Neural cell (in vitro differentiated cells): Measurements from ENCODE around the gene FAM117B. TPM values are rescaled to one million over a fixed set of nuclear protein-coding genes. Genes with fewer than 3 reads are reported as not detected.

Experiments
- H2AFZ ChIP-seq: fragments of 200-600, 300-800 bp; sonication (generic), shearing (Covaris generic); 2 replicates; pipeline ENCODE4 v1.6.0; 2014; ENCODE audit warnings: low read depth, mild to moderate bottlenecking, antibody characterized with exemption, low read length, moderate library complexity
- H3F3A ChIP-seq: fragments of 200-600 bp; shearing (Covaris generic); 2 replicates; pipeline ENCODE4 v1.6.1; 2016; ENCODE audit warnings: mild to moderate bottlenecking, moderate library complexity, mixed read lengths, antibody characterized with exemption, low read length; ENCODE audit not compliant: insufficient read depth, poor library complexity, severe bottlenecking
- H3K27ac ChIP-seq: fragments of 200-600, 300-800 bp; sonication (generic), shearing (Covaris generic); 2 replicates; pipeline ENCODE4 v1.5.1; 2014; ENCODE audit warnings: mild to moderate bottlenecking, low read length, moderate library complexity
- H3K27me3 ChIP-seq: fragments of 300-800, 200-600 bp; sonication (generic), shearing (Covaris generic); 2 replicates; pipeline ENCODE4 v1.6.0; 2014; ENCODE audit warnings: mild to moderate bottlenecking, low read depth, low read length, moderate library complexity; ENCODE audit not compliant: insufficient read depth
- H3K36me3 ChIP-seq: fragments of 300-800, 200-600 bp; sonication (generic), shearing (Covaris generic); 2 replicates; pipeline ENCODE4 v1.5.1; 2014; ENCODE audit warnings: mild to moderate bottlenecking, antibody characterized with exemption, low read length, moderate library complexity; ENCODE audit not compliant: insufficient read depth
- H3K4me2 ChIP-seq: fragments of 300-800, 200-600 bp; sonication (generic), shearing (Covaris generic); 2 replicates; pipeline ENCODE4 v1.6.0; 2014; ENCODE audit warnings: mild to moderate bottlenecking, low read length
- H3K4me3 ChIP-seq: fragments of 300-800, 200-600 bp; sonication (generic), shearing (Covaris generic); 2 replicates; pipeline ENCODE4 v1.5.1; 2014; ENCODE audit warnings: mild to moderate bottlenecking, low read length, moderate library complexity
- H3K79me2 ChIP-seq: fragments of 200-600 bp; shearing (Covaris generic); replicated peaks from 2 replicates; pipeline ENCODE4 v1.6.0; 2014; ENCODE audit warnings: mild to moderate bottlenecking, low read length, moderate library complexity; ENCODE audit not compliant: insufficient read depth
- H3K9ac ChIP-seq: fragments of 300-800, 200-600 bp; sonication (generic), shearing (Covaris generic); 2 replicates; pipeline ENCODE4 v1.6.1; 2016; ENCODE audit warnings: mild to moderate bottlenecking, low read length, mixed read lengths
- H3K9me2 ChIP-seq: fragments of 200-600 bp; shearing (Covaris generic); 2 replicates; pipeline ENCODE4 v1.6.1; 2016; ENCODE audit warnings: mild to moderate bottlenecking, low read length, mixed read lengths; ENCODE audit not compliant: insufficient read depth
- H3K9me3 ChIP-seq: fragments of 200-600, 300-800 bp; sonication (generic), shearing (Covaris generic); 2 replicates; pipeline ENCODE4 v1.6.1; 2016; ENCODE audit warnings: mild to moderate bottlenecking, mixed run types, low read length, moderate library complexity, mixed read lengths
- H4K20me1 ChIP-seq: fragments of 200-600 bp; shearing (Covaris generic); 2 replicates; pipeline ENCODE4 v1.6.1; 2016; ENCODE audit warnings: mild to moderate bottlenecking, mixed run types; ENCODE audit not compliant: insufficient read depth
- CTCF ChIP-seq: fragments of 450-650 bp; IDR thresholded peaks from 2 replicates; pipeline ENCODE4 v1.5.1; 2014; ENCODE audit warnings: antibody characterized with exemption, mild to moderate bottlenecking, moderate library complexity; ENCODE audit not compliant: poor library complexity, severe bottlenecking
- EP300 ChIP-seq: fragments of 450-650 bp; conservative IDR thresholded peaks from 2 replicates; pipeline ENCODE4 v1.6.1; 2014; ENCODE audit warnings: antibody characterized with exemption, mild to moderate bottlenecking, moderate library complexity; ENCODE audit not compliant: poor library complexity, severe bottlenecking
- EZH2 ChIP-seq: fragments of 200-600, 300-800 bp; shearing (Covaris generic), sonication (generic); IDR thresholded peaks from 2 replicates; pipeline ENCODE4 v1.6.1; 2014; ENCODE audit warnings: antibody characterized with exemption, low read length, borderline replicate concordance, mild to moderate bottlenecking; ENCODE audit not compliant: insufficient read depth, poor library complexity, severe bottlenecking
- MXI1 ChIP-seq: fragments of 450-650 bp; conservative IDR thresholded peaks from 2 replicates; pipeline ENCODE4 v1.6.1; 2014; ENCODE audit warnings: antibody characterized with exemption, mild to moderate bottlenecking; ENCODE audit not compliant: poor library complexity, severe bottlenecking
- SMC3 ChIP-seq: fragments of 450-650 bp; conservative IDR thresholded peaks from 2 replicates; pipeline ENCODE4 v1.6.1; 2014; ENCODE audit warnings: antibody characterized with exemption, mild to moderate bottlenecking, moderate library complexity; ENCODE audit not compliant: poor library complexity
- polyA plus RNA-seq: library from polyadenylated mRNA; depleted of rRNA; stranded (reverse); fragments of >200 nt; gene quantifications from 2 replicates; pipeline ENCODE4 v1.2.3, GENCODE V29; 2014

FAM117B gene
- polyA plus RNA-seq, 1 donor from 2014 or later = 32.9 TPM

DNA sequence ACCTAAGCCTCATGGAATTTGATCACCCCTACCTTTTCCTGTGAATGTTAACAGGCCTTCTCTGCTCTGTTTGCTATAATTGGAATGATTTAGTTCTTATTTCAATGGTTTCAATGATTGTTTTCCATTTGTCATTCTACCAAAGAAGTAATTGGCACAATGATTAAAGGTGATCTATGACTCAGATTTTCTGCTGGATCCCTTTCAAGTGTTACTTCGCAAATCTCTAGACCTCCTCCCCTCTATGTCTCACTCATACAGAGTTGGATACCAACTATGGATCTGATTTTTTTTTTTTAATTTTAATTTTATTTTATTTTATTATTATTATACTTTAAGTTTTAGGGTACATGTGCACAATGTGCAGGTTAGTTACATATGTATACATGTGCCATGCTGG, 29.6 kb upstream of the FAM117B start:
- TF ChIP-seq EZH2 (no peak), EP300 (no peak), MXI1 (no peak)
- H3K9me3 ChIP-seq = no peaks in the 10 kb centered on the region
- no peaks in the 10 kb centered on the region for H3K9me2 ChIP-seq
- H3K36me3 ChIP-seq = no peaks in the 10 kb centered on the region
- no peak overlapping the region for H3K9ac ChIP-seq
- no peaks in the 10 kb centered on the region for H3K79me2 ChIP-seq
- no peak overlapping the region for H3K4me3 ChIP-seq
- H3K27ac ChIP-seq = no peak overlapping the region
- H3F3A ChIP-seq = peaks cover 9% of the 10 kb centered on the region
- H3K4me2 ChIP-seq = no peak overlapping the region
- H2AFZ ChIP-seq = no peak overlapping the region
- no peaks in the 10 kb centered on the region for H4K20me1 ChIP-seq
- H3K27me3 ChIP-seq = no peaks in the 10 kb centered on the region

- H3K9me2 ChIP-seq = no peaks in the 10 kb centered on the region
- H3K27me3 ChIP-seq = no peaks in the 10 kb centered on the region
- H3K79me2 ChIP-seq = no peaks in the 10 kb centered on the region
- TF ChIP-seq SMC3 (no peak), CTCF (no peak), EZH2 (no peak)
- no peak overlapping the region for H3K27ac ChIP-seq
- H3K9me3 ChIP-seq = no peaks in the 10 kb centered on the region
- no peaks in the 10 kb centered on the region for H3K36me3 ChIP-seq
- H3F3A ChIP-seq = peaks cover 9% of the 10 kb centered on the region
- H2AFZ ChIP-seq = no peak overlapping the region
- no peaks in the 10 kb centered on the region for H4K20me1 ChIP-seq
- H3K9ac ChIP-seq = no peak overlapping the region
- H3K4me2 ChIP-seq = no peak overlapping the region
- H3K4me3 ChIP-seq = no peak overlapping the region
These were observed 26.5 kb upstream of the FAM117B start for GRCh38 chr2:202608142-202608852.

DNA sequence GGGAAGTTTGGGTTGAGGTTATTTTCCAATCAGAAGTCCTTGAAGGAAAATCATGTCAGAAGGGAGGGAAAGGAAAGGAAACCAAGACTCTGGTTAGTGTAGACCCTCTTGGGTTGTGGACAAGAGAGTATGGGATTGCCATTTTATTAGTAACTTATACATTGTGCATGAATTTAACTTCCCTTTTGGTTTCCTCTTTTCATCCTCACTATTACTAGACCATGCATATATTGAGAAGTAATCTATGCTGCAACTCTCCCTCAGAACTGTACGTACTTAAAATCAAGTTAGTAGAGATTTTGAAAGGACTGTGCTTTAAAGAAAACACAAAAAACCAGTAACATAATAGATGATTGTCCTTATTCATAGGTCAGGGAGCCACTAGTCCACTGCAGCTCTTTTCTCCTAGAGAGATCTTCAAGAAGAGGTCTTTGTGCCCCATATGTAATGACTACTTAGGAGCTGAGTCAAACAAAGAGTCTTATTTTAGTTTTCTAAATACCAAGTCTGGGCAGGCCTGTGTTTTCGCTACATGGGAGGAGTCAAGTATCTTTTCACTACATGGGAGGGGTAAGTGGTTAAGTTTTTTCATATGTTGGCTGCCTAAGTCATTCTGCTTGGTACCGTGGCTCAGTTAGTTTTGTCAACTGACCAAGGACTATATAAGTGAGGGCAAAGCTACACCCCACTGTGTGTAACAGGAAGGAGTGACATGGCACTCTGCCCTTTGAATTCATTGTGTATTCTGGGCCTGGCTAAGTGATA, 25.2 kb upstream of the FAM117B start:
- H3K9me2 ChIP-seq = no peaks in the 10 kb centered on the region
- peaks cover 9% of the 10 kb centered on the region for H3F3A ChIP-seq
- peak overlapping the region; percentile 48 for H3K4me3 ChIP-seq
- TF ChIP-seq EP300 = no peak
- H3K9ac ChIP-seq = peak overlapping the region; percentile 52
- no peaks in the 10 kb centered on the region for H3K9me3 ChIP-seq
- H3K36me3 ChIP-seq = no peaks in the 10 kb centered on the region
- peak overlapping the region; percentile 47 for H3K4me2 ChIP-seq
- no peaks in the 10 kb centered on the region for H3K27me3 ChIP-seq
- no peaks in the 10 kb centered on the region for H4K20me1 ChIP-seq
- H3K79me2 ChIP-seq = no peaks in the 10 kb centered on the region
- peak overlapping the region; percentile 89 for H3K27ac ChIP-seq
- no peak overlapping the region for H2AFZ ChIP-seq
